SK-N-SH (cell line): Measurements from ENCODE around the gene TMEM138. TPM values are rescaled to one million over a fixed set of nuclear protein-coding genes. Genes with fewer than 3 reads are reported as not detected.

Experiments used
- CTCF ChIA-PET: fragments of 300-600, 350-600 bp; formaldehyde crosslinking; extraction: SDS; loops from one replicate; lab custom pipeline; 2021; lab: Yijun Ruan, JAX
- POLR2A ChIA-PET: fragments of 350-600 bp; sonication (Branson Sonifier 250); formaldehyde crosslinking; extraction: SDS; loops from one replicate; lab custom pipeline; 2020; ENCODE audit warnings: antibody characterized with exemption, inconsistent platforms; lab: Yijun Ruan, JAX
- DNase-seq: peaks from one replicate; pipeline ENCODE4 v3.0.0; 2012
- H2AFZ ChIP-seq: fragments of 200-600 bp; sonication (generic); 2 replicates; pipeline ENCODE4 v1.8.1; 2016; ENCODE audit warnings: antibody characterized with exemption, mild to moderate bottlenecking, low read depth
- H3F3A ChIP-seq: fragments of 200-600 bp; sonication (generic); replicated peaks from 2 replicates; pipeline ENCODE3; 2016; ENCODE audit warnings: antibody characterized with exemption, mild to moderate bottlenecking; ENCODE audit not compliant: insufficient read depth
- H3K27ac ChIP-seq, 2 experiments: fragments of 200-500 bp in 1 of 2; fragments of 200-600 bp in 1 of 2; sonication (Bioruptor generic) in 1 of 2; sonication (generic), shearing (Covaris generic) in 1 of 2; 2 replicates each; pipeline versions ENCODE4 v1.5.1 to v1.6.1; 2014 to 2016; ENCODE audit warnings: low read depth in 2 of 2, inconsistent platforms in 1 of 2, low read length in 1 of 2, mild to moderate bottlenecking in 1 of 2, mixed read lengths in 1 of 2
- H3K27me3 ChIP-seq: fragments of 200-600 bp; sonication (generic), shearing (Covaris generic); 2 replicates; pipeline ENCODE4 v1.6.1; 2016; ENCODE audit warnings: mixed run types; ENCODE audit not compliant: insufficient read depth
- H3K36me3 ChIP-seq, 2 experiments: fragments of 200-500 bp in 1 of 2; fragments of 200-600 bp in 1 of 2; sonication (Bioruptor generic) in 1 of 2; sonication (generic) in 1 of 2; replicated peaks in 1 of 2; 2 replicates each; pipeline versions ENCODE3 to v1.5.1; 2014 to 2016; ENCODE audit warnings: low read length in 1 of 2, mild to moderate bottlenecking in 1 of 2; ENCODE audit not compliant: insufficient read depth in 2 of 2, control insufficient read depth in 1 of 2
- H3K4me1 ChIP-seq, 2 experiments: fragments of 200-500 bp in 1 of 2; fragments of 200-600 bp in 1 of 2; sonication (Bioruptor generic) in 1 of 2; sonication (generic), shearing (Covaris generic) in 1 of 2; 2 replicates each; pipeline versions ENCODE4 v1.5.1 to v1.6.1; 2014 to 2016; ENCODE audit warnings: low read depth in 1 of 2, low read length in 1 of 2, mixed run types in 1 of 2; ENCODE audit not compliant: insufficient read depth in 2 of 2, control insufficient read depth in 1 of 2
- H3K4me2 ChIP-seq: fragments of 200-600 bp; sonication (generic), shearing (Covaris generic); 2 replicates; pipeline ENCODE4 v1.6.1; 2017; ENCODE audit warnings: mixed run types
- H3K4me3 ChIP-seq, 2 experiments: fragments of 200-500 bp in 1 of 2; fragments of 200-600 bp in 1 of 2; sonication (Bioruptor generic) in 1 of 2; sonication (generic), shearing (Covaris generic) in 1 of 2; 2 replicates each; pipeline versions ENCODE4 v1.5.1 to v1.8.1; 2014 to 2016; ENCODE audit warnings: low read depth in 2 of 2, inconsistent platforms in 1 of 2, low read length in 1 of 2, mild to moderate bottlenecking in 1 of 2, mixed read lengths in 1 of 2, moderate library complexity in 1 of 2
- H3K79me2 ChIP-seq: fragments of 200-600 bp; sonication (generic); 2 replicates; pipeline ENCODE4 v1.8.1; 2017; ENCODE audit warnings: mild to moderate bottlenecking; ENCODE audit not compliant: insufficient read depth
- H3K9ac ChIP-seq: fragments of 200-600 bp; sonication (generic); 2 replicates; pipeline ENCODE4 v1.6.1; 2017; ENCODE audit warnings: mixed run types
- H3K9me2 ChIP-seq: fragments of 200-600 bp; sonication (generic); 2 replicates; pipeline ENCODE4 v1.6.1; 2017; ENCODE audit warnings: mixed run types
- H3K9me3 ChIP-seq: fragments of 200-600 bp; sonication (generic); 2 replicates; pipeline ENCODE4 v1.6.1; 2017; ENCODE audit warnings: mixed run types, mild to moderate bottlenecking, moderate library complexity
- H4K20me1 ChIP-seq: fragments of 200-600 bp; sonication (generic); 2 replicates; pipeline ENCODE4 v1.6.1; 2017; ENCODE audit warnings: mild to moderate bottlenecking, mixed run types; ENCODE audit not compliant: insufficient read depth
- EP300 ChIP-seq, 2 experiments: IDR thresholded peaks; 2 replicates each; pipeline versions ENCODE4 v1.4.0 to v1.6.1; 2012; ENCODE audit warnings: borderline replicate concordance in 1 of 2, low read depth in 1 of 2, low read length in 1 of 2
- FOSL2 ChIP-seq: IDR thresholded peaks from 2 replicates; pipeline ENCODE4 v1.4.0; 2012; ENCODE audit warnings: low read depth, mild to moderate bottlenecking, moderate library complexity, borderline replicate concordance
- JUND ChIP-seq: IDR thresholded peaks from 2 replicates; pipeline ENCODE4 v1.4.0; 2012
- MEF2A ChIP-seq: IDR thresholded peaks from 2 replicates; pipeline ENCODE4 v1.4.0; 2012; ENCODE audit warnings: low read depth, borderline replicate concordance
- MXI1 ChIP-seq: IDR thresholded peaks from 2 replicates; pipeline ENCODE4 v1.6.1; 2012; ENCODE audit warnings: mild to moderate bottlenecking, low read depth, low read length, improper control_type of control experiment
- POLR2AphosphoS5 ChIP-seq: IDR thresholded peaks from 2 replicates; pipeline ENCODE4 v1.6.1; 2012; ENCODE audit warnings: low read depth, low read length
- RFX5 ChIP-seq: IDR thresholded peaks from 2 replicates; pipeline ENCODE4 v1.6.1; 2012; ENCODE audit warnings: mild to moderate bottlenecking, improper control_type of control experiment, low read length
- RXRA ChIP-seq: IDR thresholded peaks from 2 replicates; pipeline ENCODE4 v1.4.0; 2012; ENCODE audit warnings: low read depth, mild to moderate bottlenecking, borderline replicate concordance
- TEAD4 ChIP-seq: IDR thresholded peaks from 2 replicates; pipeline ENCODE4 v1.4.0; 2012; ENCODE audit warnings: mild to moderate bottlenecking, borderline replicate concordance; ENCODE audit not compliant: insufficient read depth
- WGBS: methylation state at CpG from one replicate; pipeline ENCODE4 v1.1.6; 2017; ENCODE audit warnings: low lambda C conversion rate; 5-methylcytosine and 5-hydroxymethylcytosine counted together
- polyA plus RNA-seq, 3 experiments: library from polyadenylated mRNA; depleted of rRNA; stranded (reverse); fragments of >200 nt; gene quantifications; 2 replicates each; pipeline ENCODE4 v1.2.3, GENCODE V29; 2012
- TF ChIP-seq, protein P1 (sequence below): IDR thresholded peaks from 2 replicates; pipeline ENCODE4 v1.4.0; 2012; ENCODE audit warnings: low read depth, borderline replicate concordance
- TF ChIP-seq, protein P2 (sequence below): fragments of 200-600 bp; sonication (generic); IDR thresholded peaks from 2 replicates; pipeline ENCODE4 v1.6.1; 2017; ENCODE audit warnings: antibody characterized with exemption, mild to moderate bottlenecking, moderate library complexity
- TF ChIP-seq, protein P3 (sequence below): fragments of 150-350 bp; IDR thresholded peaks from 2 replicates; pipeline ENCODE4 v1.6.1; 2016; ENCODE audit warnings: mild to moderate bottlenecking, low read depth, low read length
- TF ChIP-seq, protein P4 (sequence below): IDR thresholded peaks from 2 replicates; pipeline ENCODE4 v1.6.1; 2012; ENCODE audit warnings: mild to moderate bottlenecking, low read depth, low read length, moderate library complexity
- TF ChIP-seq, protein P5 (sequence below): IDR thresholded peaks from 2 replicates; pipeline ENCODE4 v1.4.0; 2012; ENCODE audit warnings: low read depth

Gene TMEM138
- polyA plus RNA-seq, 1 of the 3 experiments (the other 2 are of a cell fraction): 82.2 TPM

DNA sequence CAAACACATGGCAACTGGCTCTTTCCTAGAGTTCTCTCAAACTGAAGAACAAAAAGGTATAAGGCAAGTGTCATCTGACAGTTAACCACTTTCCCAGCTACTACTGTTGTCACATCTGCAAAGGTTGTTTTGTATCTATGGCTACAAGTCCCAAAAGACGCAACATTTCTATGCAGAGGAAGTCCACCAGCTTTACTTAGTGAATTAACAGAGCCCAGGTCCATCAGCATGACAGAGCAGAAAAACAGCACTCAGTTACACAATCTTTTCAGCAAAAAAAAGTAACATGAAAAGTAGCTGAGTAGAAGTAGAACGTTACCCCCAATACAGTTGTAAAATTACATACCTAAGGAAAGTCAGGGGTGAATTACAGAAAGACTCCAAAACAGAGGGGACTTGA is 55.5 kb downstream of the TMEM138 start:
- H3K4me1 ChIP-seq: no peaks in the 10 kb centered on the region; a peak in 1 of 4 replicates
- no peak overlapping the region for H2AFZ ChIP-seq
- H3K79me2 ChIP-seq: peaks cover 59% of the 10 kb centered on the region
- H3K9ac ChIP-seq: no peak overlapping the region
- H3K27ac ChIP-seq: no peak overlapping the region
- H4K20me1 ChIP-seq: peaks cover 39% of the 10 kb centered on the region
- WGBS: 91% methylated on average over 2 of the region's 2 CpGs
- POLR2A ChIA-PET: interaction anchor here (0.9 to 1.3 kb wide), 2 partner anchors 9 to 12 kb away, joined by 5 read pairs; partner anchors contain the start of gene CPSF7
- peaks cover 12% of the 10 kb centered on the region for H3F3A ChIP-seq
- no peak for TF ChIP-seq RFX5
- TF ChIP-seq, protein P1, sequence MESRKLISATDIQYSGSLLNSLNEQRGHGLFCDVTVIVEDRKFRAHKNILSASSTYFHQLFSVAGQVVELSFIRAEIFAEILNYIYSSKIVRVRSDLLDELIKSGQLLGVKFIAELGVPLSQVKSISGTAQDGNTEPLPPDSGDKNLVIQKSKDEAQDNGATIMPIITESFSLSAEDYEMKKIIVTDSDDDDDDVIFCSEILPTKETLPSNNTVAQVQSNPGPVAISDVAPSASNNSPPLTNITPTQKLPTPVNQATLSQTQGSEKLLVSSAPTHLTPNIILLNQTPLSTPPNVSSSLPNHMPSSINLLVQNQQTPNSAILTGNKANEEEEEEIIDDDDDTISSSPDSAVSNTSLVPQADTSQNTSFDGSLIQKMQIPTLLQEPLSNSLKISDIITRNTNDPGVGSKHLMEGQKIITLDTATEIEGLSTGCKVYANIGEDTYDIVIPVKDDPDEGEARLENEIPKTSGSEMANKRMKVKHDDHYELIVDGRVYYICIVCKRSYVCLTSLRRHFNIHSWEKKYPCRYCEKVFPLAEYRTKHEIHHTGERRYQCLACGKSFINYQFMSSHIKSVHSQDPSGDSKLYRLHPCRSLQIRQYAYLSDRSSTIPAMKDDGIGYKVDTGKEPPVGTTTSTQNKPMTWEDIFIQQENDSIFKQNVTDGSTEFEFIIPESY: no peak
- TF ChIP-seq, protein P2, sequence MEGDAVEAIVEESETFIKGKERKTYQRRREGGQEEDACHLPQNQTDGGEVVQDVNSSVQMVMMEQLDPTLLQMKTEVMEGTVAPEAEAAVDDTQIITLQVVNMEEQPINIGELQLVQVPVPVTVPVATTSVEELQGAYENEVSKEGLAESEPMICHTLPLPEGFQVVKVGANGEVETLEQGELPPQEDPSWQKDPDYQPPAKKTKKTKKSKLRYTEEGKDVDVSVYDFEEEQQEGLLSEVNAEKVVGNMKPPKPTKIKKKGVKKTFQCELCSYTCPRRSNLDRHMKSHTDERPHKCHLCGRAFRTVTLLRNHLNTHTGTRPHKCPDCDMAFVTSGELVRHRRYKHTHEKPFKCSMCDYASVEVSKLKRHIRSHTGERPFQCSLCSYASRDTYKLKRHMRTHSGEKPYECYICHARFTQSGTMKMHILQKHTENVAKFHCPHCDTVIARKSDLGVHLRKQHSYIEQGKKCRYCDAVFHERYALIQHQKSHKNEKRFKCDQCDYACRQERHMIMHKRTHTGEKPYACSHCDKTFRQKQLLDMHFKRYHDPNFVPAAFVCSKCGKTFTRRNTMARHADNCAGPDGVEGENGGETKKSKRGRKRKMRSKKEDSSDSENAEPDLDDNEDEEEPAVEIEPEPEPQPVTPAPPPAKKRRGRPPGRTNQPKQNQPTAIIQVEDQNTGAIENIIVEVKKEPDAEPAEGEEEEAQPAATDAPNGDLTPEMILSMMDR: no peak
- TF ChIP-seq MXI1: no peak
- TF ChIP-seq FOSL2: no peak
- TF ChIP-seq EP300 (IDR thresholded peaks at IDR 0.05; ENCODE audit: borderline replicate concordance in 1 of 2, low read depth in 1 of 2, low read length in 1 of 2): no peak
- no peak overlapping the region for H3K4me2 ChIP-seq
- no peak overlapping the region for H3K4me3 ChIP-seq
- no peak for DNase-seq
- H3K36me3 ChIP-seq: peaks cover 81 to 85% of the 10 kb centered on the region in 2 experiments
- H3K9me2 ChIP-seq: no peaks in the 10 kb centered on the region
- no peaks in the 10 kb centered on the region for H3K27me3 ChIP-seq
- H3K9me3 ChIP-seq: no peaks in the 10 kb centered on the region
- CTCF ChIA-PET: interaction anchor here (1.2 to 1.8 kb wide), 3 partner anchors 11 to 60 kb away, joined by 3 to 4 read pairs (median 3); no protein-coding TSS in a partner anchor

DNA sequence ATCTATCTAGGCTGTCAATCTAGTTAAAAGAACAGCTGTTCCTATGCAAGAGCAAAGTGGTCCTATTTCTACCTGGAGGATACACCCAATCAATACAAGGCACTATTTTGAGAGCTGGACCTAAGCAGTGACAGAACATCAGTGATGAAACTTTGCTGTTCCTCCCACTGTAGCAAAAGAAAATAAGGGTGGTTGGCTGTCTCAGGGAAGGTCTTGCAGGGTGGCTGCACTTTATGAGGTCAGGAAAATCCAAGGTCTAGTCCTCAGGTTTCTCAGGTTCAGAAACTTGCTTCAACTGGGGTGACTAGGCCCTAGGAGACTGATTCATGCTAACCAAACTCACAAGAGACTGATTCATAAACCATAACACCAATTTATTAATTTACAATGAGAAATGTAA is 56.0 kb downstream of the TMEM138 start:
- Histone ChIP-seq H2AFZ (no peak overlapping the region), H3K9me2 (no peaks in the 10 kb centered on the region), H3K9me3 (no peaks in the 10 kb centered on the region), H3K27ac (no peak overlapping the region), H3K4me1 (no peaks in the 10 kb centered on the region; a peak in 1 of 4 replicates), H3K36me3 (peaks cover 77 to 80% of the 10 kb centered on the region in 2 experiments), H3F3A (peaks cover 10% of the 10 kb centered on the region), H3K4me3 (no peak overlapping the region), H3K27me3 (no peaks in the 10 kb centered on the region), H4K20me1 (peaks cover 41% of the 10 kb centered on the region), H3K9ac (no peak overlapping the region), H3K79me2 (peaks cover 64% of the 10 kb centered on the region), H3K4me2 (no peak overlapping the region)
- DNase-seq: no peak
- ChIA-PET POLR2A (interaction anchor here (0.9 to 1.3 kb wide), 2 partner anchors 10 to 11 kb away, joined by 5 read pairs; partner anchors contain the start of gene CPSF7), CTCF (interaction anchor here (1.2 to 1.8 kb wide), 3 partner anchors 11 to 60 kb away, joined by 3 to 4 read pairs (median 3); no protein-coding TSS in a partner anchor)
- TF ChIP-seq MEF2A (no peak), TEAD4 (no peak), MXI1 (no peak), JUND (no peak), RXRA (no peak), FOSL2 (no peak), EP300 (IDR thresholded peaks at IDR 0.05; ENCODE audit: borderline replicate concordance in 1 of 2, low read depth in 1 of 2, low read length in 1 of 2) (no peak), POLR2AphosphoS5 (no peak)
- TF ChIP-seq, protein P1: no peak
- TF ChIP-seq, protein P3, sequence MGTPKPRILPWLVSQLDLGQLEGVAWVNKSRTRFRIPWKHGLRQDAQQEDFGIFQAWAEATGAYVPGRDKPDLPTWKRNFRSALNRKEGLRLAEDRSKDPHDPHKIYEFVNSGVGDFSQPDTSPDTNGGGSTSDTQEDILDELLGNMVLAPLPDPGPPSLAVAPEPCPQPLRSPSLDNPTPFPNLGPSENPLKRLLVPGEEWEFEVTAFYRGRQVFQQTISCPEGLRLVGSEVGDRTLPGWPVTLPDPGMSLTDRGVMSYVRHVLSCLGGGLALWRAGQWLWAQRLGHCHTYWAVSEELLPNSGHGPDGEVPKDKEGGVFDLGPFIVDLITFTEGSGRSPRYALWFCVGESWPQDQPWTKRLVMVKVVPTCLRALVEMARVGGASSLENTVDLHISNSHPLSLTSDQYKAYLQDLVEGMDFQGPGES: no peak
- TF ChIP-seq, protein P4, sequence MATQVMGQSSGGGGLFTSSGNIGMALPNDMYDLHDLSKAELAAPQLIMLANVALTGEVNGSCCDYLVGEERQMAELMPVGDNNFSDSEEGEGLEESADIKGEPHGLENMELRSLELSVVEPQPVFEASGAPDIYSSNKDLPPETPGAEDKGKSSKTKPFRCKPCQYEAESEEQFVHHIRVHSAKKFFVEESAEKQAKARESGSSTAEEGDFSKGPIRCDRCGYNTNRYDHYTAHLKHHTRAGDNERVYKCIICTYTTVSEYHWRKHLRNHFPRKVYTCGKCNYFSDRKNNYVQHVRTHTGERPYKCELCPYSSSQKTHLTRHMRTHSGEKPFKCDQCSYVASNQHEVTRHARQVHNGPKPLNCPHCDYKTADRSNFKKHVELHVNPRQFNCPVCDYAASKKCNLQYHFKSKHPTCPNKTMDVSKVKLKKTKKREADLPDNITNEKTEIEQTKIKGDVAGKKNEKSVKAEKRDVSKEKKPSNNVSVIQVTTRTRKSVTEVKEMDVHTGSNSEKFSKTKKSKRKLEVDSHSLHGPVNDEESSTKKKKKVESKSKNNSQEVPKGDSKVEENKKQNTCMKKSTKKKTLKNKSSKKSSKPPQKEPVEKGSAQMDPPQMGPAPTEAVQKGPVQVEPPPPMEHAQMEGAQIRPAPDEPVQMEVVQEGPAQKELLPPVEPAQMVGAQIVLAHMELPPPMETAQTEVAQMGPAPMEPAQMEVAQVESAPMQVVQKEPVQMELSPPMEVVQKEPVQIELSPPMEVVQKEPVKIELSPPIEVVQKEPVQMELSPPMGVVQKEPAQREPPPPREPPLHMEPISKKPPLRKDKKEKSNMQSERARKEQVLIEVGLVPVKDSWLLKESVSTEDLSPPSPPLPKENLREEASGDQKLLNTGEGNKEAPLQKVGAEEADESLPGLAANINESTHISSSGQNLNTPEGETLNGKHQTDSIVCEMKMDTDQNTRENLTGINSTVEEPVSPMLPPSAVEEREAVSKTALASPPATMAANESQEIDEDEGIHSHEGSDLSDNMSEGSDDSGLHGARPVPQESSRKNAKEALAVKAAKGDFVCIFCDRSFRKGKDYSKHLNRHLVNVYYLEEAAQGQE: no peak
- TF ChIP-seq, protein P5, sequence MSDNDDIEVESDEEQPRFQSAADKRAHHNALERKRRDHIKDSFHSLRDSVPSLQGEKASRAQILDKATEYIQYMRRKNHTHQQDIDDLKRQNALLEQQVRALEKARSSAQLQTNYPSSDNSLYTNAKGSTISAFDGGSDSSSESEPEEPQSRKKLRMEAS: no peak
